GM12892 (cell line): Measurements from ENCODE around the gene SMARCD1.

Source experiments
- POLR2A ChIP-seq: IDR thresholded peaks from 2 replicates; pipeline ENCODE4 v1.6.1; 2011; ENCODE audit warnings: low read depth, low read length, control low read depth
- POLR2AphosphoS5 ChIP-seq: IDR thresholded peaks from 2 replicates; pipeline ENCODE4 v1.6.1; 2011; ENCODE audit warnings: low read depth, low read length, control low read depth
- TAF1 ChIP-seq: IDR thresholded peaks from 2 replicates; pipeline ENCODE4 v1.6.1; 2011; ENCODE audit warnings: low read depth, mild to moderate bottlenecking, control low read depth, low read length, borderline replicate concordance

GRCh38 chr12:50078281-50078680 is 6.9 kb upstream of the SMARCD1 start:
- no peak for TF ChIP-seq POLR2A
- TF ChIP-seq POLR2AphosphoS5, result no peak
- TF ChIP-seq TAF1, result no peak
